PC-3 (cell line): ENCODE measurements around the gene PRR14L. TPM values are rescaled to one million over a fixed set of nuclear protein-coding genes. Genes with fewer than 3 reads are reported as not detected.

ENCODE experiments used
- ATAC-seq: fragments of 200-7000 bp; cut with Tn5 transposase; 2 replicates; pipeline ENCODE4 v1.9.1; 2020; ENCODE audit warnings: mild to moderate bottlenecking, moderate library complexity
- BruUV-seq: library from RNA; stranded (reverse); fragments of 400-500 nt; replicated peaks from 2 replicates; lab custom pipeline; 2021; lab: Mats Ljungman, UMichigan
- CTCF ChIA-PET: fragments of 300-600 bp; sonication (Branson Sonifier 250); formaldehyde crosslinking; loops from one replicate; lab custom pipeline; 2022; ENCODE audit warnings: antibody characterized with exemption; lab: Charles Lee
- POLR2A ChIA-PET: fragments of 300-600 bp; sonication (Branson Sonifier 250); formaldehyde crosslinking; loops from one replicate; lab custom pipeline; 2022; ENCODE audit warnings: antibody characterized with exemption; ENCODE audit not compliant: unreplicated experiment; lab: Charles Lee
- DNase-seq: peaks from one replicate; pipeline ENCODE4 v3.0.0-alpha.2; 2015
- H2AFZ ChIP-seq: fragments of 300-600 bp; sonication (generic); 2 replicates; pipeline ENCODE4 v1.6.0; 2016; ENCODE audit warnings: antibody characterized with exemption, low read length
- H3F3A ChIP-seq: fragments of 300-600 bp; sonication (generic); one replicate; pipeline ENCODE4 v1.6.0; 2017; ENCODE audit warnings: antibody characterized with exemption, low read length, control low read depth, mild to moderate bottlenecking; ENCODE audit not compliant: unreplicated experiment
- H3K27ac ChIP-seq: fragments of 300-600 bp; sonication (generic); 2 replicates; pipeline ENCODE4 v1.5.1; 2016; ENCODE audit warnings: mild to moderate bottlenecking, low read length
- H3K27me3 ChIP-seq: fragments of 300-600 bp; sonication (generic); 2 replicates; pipeline ENCODE4 v1.6.1; 2016; ENCODE audit warnings: low read length, mixed read lengths
- H3K36me3 ChIP-seq: fragments of 300-600 bp; sonication (generic); 2 replicates; pipeline ENCODE4 v1.6.1; 2016; ENCODE audit warnings: low read depth, mixed run types, low read length, mixed read lengths
- H3K4me1 ChIP-seq: fragments of 300-600 bp; sonication (generic); 2 replicates; pipeline ENCODE4 v1.5.1; 2016; ENCODE audit warnings: low read length; ENCODE audit not compliant: insufficient read depth
- H3K4me2 ChIP-seq: fragments of 300-600 bp; sonication (generic); 2 replicates; pipeline ENCODE4 v1.6.0; 2016; ENCODE audit warnings: low read length
- H3K4me3 ChIP-seq: fragments of 300-600 bp; sonication (generic); 2 replicates; pipeline ENCODE4 v1.5.1; 2016; ENCODE audit warnings: mild to moderate bottlenecking, low read length, mixed read lengths
- H3K79me2 ChIP-seq: fragments of 300-600 bp; sonication (generic); 2 replicates; pipeline ENCODE4 v1.6.1; 2017; ENCODE audit warnings: low read length, mixed read lengths
- H3K9ac ChIP-seq: fragments of 300-600 bp; sonication (generic); 2 replicates; pipeline ENCODE4 v1.6.0; 2016; ENCODE audit warnings: mild to moderate bottlenecking, low read length
- H3K9me2 ChIP-seq: fragments of 300-600 bp; sonication (generic); replicated peaks from 2 replicates; pipeline ENCODE4 v1.6.1; 2016; ENCODE audit warnings: mixed run types, low read length, mixed read lengths
- H3K9me3 ChIP-seq: fragments of 300-600 bp; sonication (generic); 2 replicates; pipeline ENCODE4 v1.6.1; 2016; ENCODE audit warnings: low read length, mixed read lengths
- H4K20me1 ChIP-seq: fragments of 300-600 bp; sonication (generic); 2 replicates; pipeline ENCODE4 v1.6.1; 2016; ENCODE audit warnings: low read length, mixed read lengths
- CTCF ChIP-seq: fragments of 300-600 bp; sonication (generic); conservative IDR thresholded peaks from 2 replicates; pipeline ENCODE4 v1.5.1; 2017; ENCODE audit warnings: antibody characterized with exemption, low read depth, mild to moderate bottlenecking, low read length
- EZH2 ChIP-seq: fragments of 300-600 bp; sonication (generic); IDR thresholded peaks from one replicate; pipeline ENCODE4 v1.6.1; 2017; ENCODE audit warnings: antibody characterized with exemption, mild to moderate bottlenecking, low read length; ENCODE audit not compliant: unreplicated experiment
- EZH2phosphoT487 ChIP-seq: fragments of 300-600 bp; sonication (generic); IDR thresholded peaks from 2 replicates; pipeline ENCODE4 v1.6.1; 2018; ENCODE audit warnings: mild to moderate bottlenecking, antibody characterized with exemption, low read length, borderline replicate concordance
- intact Hi-C: fragments of 100-400 bp; cut with micrococcal nuclease; formaldehyde crosslinking; loops from 2 replicates; pipeline ENCODE4 v1.9.0; 2023
- total RNA-seq: library from RNA; depleted of rRNA; stranded (reverse); fragments of >200 nt; gene quantifications from 2 replicates; pipeline ENCODE4 v1.2.3, GENCODE V29; 2014

Gene PRR14L
- total RNA-seq, 1 experiment from 2014 or later, result 9.3 TPM

GRCh38 chr22:31739795-31740201, 10.1 kb downstream of the PRR14L start:
- TF ChIP-seq CTCF (no peak), EZH2 (no peak), EZH2phosphoT487 (no peak)
- ATAC-seq, result no peak
- H3K9me2 ChIP-seq, result no peaks in the 10 kb centered on the region
- ChIA-PET CTCF (no interaction called here), POLR2A (no interaction called here)
- no peaks in the 10 kb centered on the region for H3K27me3 ChIP-seq
- peaks cover 3% of the 10 kb centered on the region for H3K4me1 ChIP-seq
- no peaks in the 10 kb centered on the region for H3F3A ChIP-seq
- peaks cover 7% of the 10 kb centered on the region for H3K36me3 ChIP-seq
- H3K4me2 ChIP-seq, result no peak overlapping the region
- BruUV-seq, result no TSS peak
- H3K27ac ChIP-seq, result no peak overlapping the region
- H2AFZ ChIP-seq, result no peak overlapping the region
- DNase-seq, result no peak
- intact Hi-C loops, result no loop called here
- peaks cover 46% of the 10 kb centered on the region for H3K79me2 ChIP-seq
- H4K20me1 ChIP-seq, result no peaks in the 10 kb centered on the region
- no peak overlapping the region for H3K4me3 ChIP-seq
- H3K9ac ChIP-seq, result no peak overlapping the region
- no peaks in the 10 kb centered on the region for H3K9me3 ChIP-seq

- Histone ChIP-seq H3K9ac (no peak overlapping the region), H3F3A (no peaks in the 10 kb centered on the region), H3K27me3 (no peaks in the 10 kb centered on the region), H2AFZ (no peak overlapping the region), H3K9me3 (no peaks in the 10 kb centered on the region), H3K36me3 (peaks cover 7% of the 10 kb centered on the region), H3K27ac (no peak overlapping the region), H3K4me1 (peaks cover 14% of the 10 kb centered on the region), H3K4me3 (no peak overlapping the region), H4K20me1 (no peaks in the 10 kb centered on the region), H3K79me2 (peaks cover 48% of the 10 kb centered on the region), H3K9me2 (no peaks in the 10 kb centered on the region), H3K4me2 (no peak overlapping the region)
- TF ChIP-seq CTCF (no peak), EZH2 (no peak), EZH2phosphoT487 (no peak)
- ChIA-PET CTCF (no interaction called here), POLR2A (no interaction called here)
- intact Hi-C loops, result no loop called here
- no peak for ATAC-seq
- TSS peak; percentile 4 for BruUV-seq
- no peak for DNase-seq
Measured at GRCh38 chr22:31738566-31738965, 11.4 kb downstream of the PRR14L start.

GRCh38 chr22:31737932-31738331, 12.0 kb downstream of the PRR14L start:
- Histone ChIP-seq H3K9me2 (no peaks in the 10 kb centered on the region), H3K4me3 (no peak overlapping the region), H3K79me2 (peaks cover 48% of the 10 kb centered on the region), H3K4me2 (no peak overlapping the region), H2AFZ (no peak overlapping the region), H3K9me3 (no peaks in the 10 kb centered on the region), H4K20me1 (no peaks in the 10 kb centered on the region), H3K4me1 (peaks cover 14% of the 10 kb centered on the region), H3K9ac (no peak overlapping the region), H3K27ac (no peak overlapping the region), H3K36me3 (peaks cover 7% of the 10 kb centered on the region), H3F3A (no peaks in the 10 kb centered on the region), H3K27me3 (no peaks in the 10 kb centered on the region)
- POLR2A ChIA-PET, result no interaction called here
- intact Hi-C loops, result no loop called here
- CTCF ChIA-PET, result no interaction called here
- no TSS peak for BruUV-seq
- DNase-seq (no peak), ATAC-seq (no peak)
- TF ChIP-seq EZH2phosphoT487, result no peak
- TF ChIP-seq CTCF, result no peak
- TF ChIP-seq EZH2, result no peak
